HFFc6 (cell line): ENCODE measurements around the gene ZRANB1. TPM values are rescaled to one million over a fixed set of nuclear protein-coding genes. Genes with fewer than 3 reads are reported as not detected.

Experiments
- DNase-seq: peaks from one replicate; pipeline ENCODE4 v3.0.0-alpha.2; 2018
- H3K27ac Mint-ChIP-seq: 2 replicates; pipeline ENCODE4 v1.8.0; 2020; ENCODE audit warnings: mild to moderate bottlenecking, mixed read lengths
- H3K27me3 Mint-ChIP-seq: 2 replicates; pipeline ENCODE4 v1.8.0; 2021; ENCODE audit warnings: mild to moderate bottlenecking, moderate library complexity, mixed read lengths; ENCODE audit not compliant: insufficient read depth
- H3K36me3 Mint-ChIP-seq: 2 replicates; pipeline ENCODE4 v1.8.0; 2021; ENCODE audit warnings: low read depth, mixed read lengths
- H3K4me1 Mint-ChIP-seq: 2 replicates; pipeline ENCODE4 v1.8.0; 2020; ENCODE audit warnings: low read depth, mixed read lengths
- H3K4me3 Mint-ChIP-seq: 2 replicates; pipeline ENCODE4 v1.8.0; 2020; ENCODE audit warnings: mild to moderate bottlenecking, moderate library complexity, mixed read lengths
- H3K9me3 Mint-ChIP-seq: 2 replicates; pipeline ENCODE4 v1.8.0; 2020; ENCODE audit warnings: mild to moderate bottlenecking, mixed read lengths
- total RNA-seq, 6 experiments: library from RNA; stranded (reverse); fragmentation: NEBNext Ultra II Directional; extraction: Animal tissue kit (Norgen Biotek cat#: 25700); gene quantifications; 2 replicates in 1 of 6; 3 replicates in 5 of 6; pipeline ENCODE4 v1.2.3, GENCODE V29; 2021
- TF ChIP-seq, protein P1 (sequence below): fragments of 200-600 bp; sonication (generic); IDR thresholded peaks from 2 replicates; pipeline ENCODE4 v1.5.0; 2021; ENCODE audit warnings: antibody characterized with exemption, mild to moderate bottlenecking

The ZRANB1 gene
- total RNA-seq, 6 experiments from 2014 or later, result 11.8 to 13.6 (median 12.6) TPM

- peaks cover 9% of the 10 kb centered on the region for H3K36me3 Mint-ChIP-seq
- H3K4me1 Mint-ChIP-seq, result peaks cover 45% of the 10 kb centered on the region
- H3K27ac Mint-ChIP-seq, result 0 out of 2 replicates have a peak overlapping the region, but pooled peaks have one; percentile 43
- DNase-seq, result no peak
- TF ChIP-seq, protein P1, sequence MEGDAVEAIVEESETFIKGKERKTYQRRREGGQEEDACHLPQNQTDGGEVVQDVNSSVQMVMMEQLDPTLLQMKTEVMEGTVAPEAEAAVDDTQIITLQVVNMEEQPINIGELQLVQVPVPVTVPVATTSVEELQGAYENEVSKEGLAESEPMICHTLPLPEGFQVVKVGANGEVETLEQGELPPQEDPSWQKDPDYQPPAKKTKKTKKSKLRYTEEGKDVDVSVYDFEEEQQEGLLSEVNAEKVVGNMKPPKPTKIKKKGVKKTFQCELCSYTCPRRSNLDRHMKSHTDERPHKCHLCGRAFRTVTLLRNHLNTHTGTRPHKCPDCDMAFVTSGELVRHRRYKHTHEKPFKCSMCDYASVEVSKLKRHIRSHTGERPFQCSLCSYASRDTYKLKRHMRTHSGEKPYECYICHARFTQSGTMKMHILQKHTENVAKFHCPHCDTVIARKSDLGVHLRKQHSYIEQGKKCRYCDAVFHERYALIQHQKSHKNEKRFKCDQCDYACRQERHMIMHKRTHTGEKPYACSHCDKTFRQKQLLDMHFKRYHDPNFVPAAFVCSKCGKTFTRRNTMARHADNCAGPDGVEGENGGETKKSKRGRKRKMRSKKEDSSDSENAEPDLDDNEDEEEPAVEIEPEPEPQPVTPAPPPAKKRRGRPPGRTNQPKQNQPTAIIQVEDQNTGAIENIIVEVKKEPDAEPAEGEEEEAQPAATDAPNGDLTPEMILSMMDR, result no peak
- peaks cover 8% of the 10 kb centered on the region for H3K27me3 Mint-ChIP-seq
- no peak overlapping the region for H3K4me3 Mint-ChIP-seq
- H3K9me3 Mint-ChIP-seq, result no peaks in the 10 kb centered on the region
These were observed 82.7 kb downstream of the ZRANB1 start for GRCh38 chr10:125024497-125025234.

DNA sequence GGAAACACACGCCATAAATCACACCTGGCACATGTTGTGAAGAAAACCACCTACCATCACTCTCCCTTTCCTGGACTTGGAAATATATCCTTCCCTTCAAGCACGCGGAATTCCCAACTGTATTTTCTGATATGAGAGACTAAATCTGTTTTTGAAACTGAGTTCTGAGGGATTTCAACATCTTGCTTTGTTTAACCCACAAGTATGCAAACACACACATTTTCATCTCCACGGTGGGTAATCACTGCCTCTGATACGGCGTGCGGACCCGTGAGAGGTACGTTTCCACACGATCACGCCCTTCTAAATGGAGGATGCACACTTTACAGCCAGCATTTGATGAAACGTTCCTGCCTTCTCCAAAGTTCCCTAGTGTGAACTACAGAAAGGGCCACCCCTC, 83.4 kb downstream of the ZRANB1 start:
- Mint-ChIP-seq H3K4me1 (peaks cover 51% of the 10 kb centered on the region), H3K9me3 (no peaks in the 10 kb centered on the region), H3K4me3 (no peak overlapping the region), H3K36me3 (peaks cover 8% of the 10 kb centered on the region; the same call in 1 of the 2 replicates), H3K27ac (peak overlapping the region; percentile 62; the same call in 1 of the 2 replicates), H3K27me3 (peaks cover 4% of the 10 kb centered on the region)
- TF ChIP-seq, protein P1, result no peak
- DNase-seq, result no peak

DNA sequence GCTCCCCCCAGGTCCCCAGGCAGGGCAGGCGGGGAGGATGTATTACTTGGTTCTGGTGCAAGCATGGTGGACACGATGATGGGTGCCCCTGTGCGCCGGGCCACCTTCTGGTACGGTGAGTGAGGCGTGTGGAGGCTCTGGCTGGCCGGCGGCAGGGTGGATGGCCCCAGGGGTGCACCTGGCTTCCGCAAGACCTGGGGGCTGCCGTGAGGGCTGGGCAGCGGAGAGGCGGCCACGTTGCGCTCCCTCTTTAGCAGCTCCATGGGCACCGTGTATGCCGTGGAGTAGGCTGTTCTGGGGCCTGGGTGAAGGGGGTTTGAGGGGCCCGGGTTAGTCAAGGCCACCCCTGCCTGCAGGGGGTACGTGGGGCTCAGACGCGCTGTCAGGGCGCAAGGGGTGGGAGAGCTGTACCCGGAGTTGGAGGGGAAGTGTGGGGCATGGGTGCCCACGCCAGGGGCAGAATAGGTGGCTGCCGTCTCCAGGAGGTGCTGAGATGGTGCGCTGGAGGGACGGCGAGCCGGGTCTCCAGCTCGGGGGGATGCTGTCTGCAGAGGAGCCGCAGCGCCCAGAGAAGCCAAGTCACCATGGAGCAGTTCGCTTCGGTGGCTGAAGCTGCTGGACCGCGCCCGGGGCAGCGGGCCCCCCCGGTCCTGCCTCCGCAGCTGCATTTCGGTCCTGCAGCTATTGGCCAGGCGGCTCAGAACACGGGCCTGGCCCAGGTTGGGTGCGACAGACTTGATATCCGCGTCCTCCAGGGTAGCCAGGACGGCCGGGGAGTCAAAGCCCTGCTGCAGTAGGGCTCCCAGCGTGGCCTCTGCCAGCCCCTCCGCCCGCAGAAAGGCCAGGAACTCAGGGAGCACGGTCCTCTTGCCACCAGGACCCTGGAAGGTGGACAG, 84.4 kb downstream of the ZRANB1 start:
- Mint-ChIP-seq H3K4me3 (no peak overlapping the region), H3K27me3 (peaks cover 3% of the 10 kb centered on the region), H3K4me1 (peaks cover 54% of the 10 kb centered on the region), H3K36me3 (peaks cover 8% of the 10 kb centered on the region; the same call in 1 of the 2 replicates), H3K27ac (no peak overlapping the region), H3K9me3 (no peaks in the 10 kb centered on the region)
- TF ChIP-seq, protein P1, result no peak
- no peak for DNase-seq

- no peak for DNase-seq
- Mint-ChIP-seq H3K9me3 (no peaks in the 10 kb centered on the region), H3K4me1 (peaks cover 62% of the 10 kb centered on the region), H3K27me3 (peaks cover 3% of the 10 kb centered on the region), H3K36me3 (peaks cover 11% of the 10 kb centered on the region), H3K27ac (no peak overlapping the region), H3K4me3 (no peak overlapping the region)
- TF ChIP-seq, protein P1, result no peak
These were observed 85.2 kb downstream of the ZRANB1 start for GRCh38 chr10:125026974-125027735.
